GM21576 (cell line): ENCODE measurements around the gene RASA3.

Source experiments
- ATAC-seq: cut with Tn5 transposase; IDR thresholded peaks from one replicate; pipeline ENCODE4 v1.9.1; 2021; ENCODE audit warnings: mild to moderate bottlenecking, moderate library complexity; ENCODE audit not compliant: unreplicated experiment

The RASA3 gene

GRCh38 chr13:113928685-113929627, 203.5 kb downstream of the RASA3 start:
- no peak for ATAC-seq
